GM12892 (cell line): ENCODE data around the gene VWA8.
"Not testable (repeated sequence)": the region's sequence is repeated elsewhere in the genome, so short reads cannot be mapped to it uniquely, and the experiment has no call there.

Experiments
- DNase-seq: peaks from one replicate; pipeline ENCODE4 v3.0.0; 2011; ENCODE audit not compliant: insufficient read length
- FAIRE-seq: peaks from 2 replicates; lab custom pipeline; 2011; peaks lifted over from hg19 to GRCh38; lab: Jason Lieb, UNC
- POLR2A ChIP-seq: IDR thresholded peaks from 2 replicates; pipeline ENCODE4 v1.6.1; 2011; ENCODE audit warnings: low read depth, low read length, control low read depth
- POLR2AphosphoS5 ChIP-seq: IDR thresholded peaks from 2 replicates; pipeline ENCODE4 v1.6.1; 2011; ENCODE audit warnings: low read depth, low read length, control low read depth
- TAF1 ChIP-seq: IDR thresholded peaks from 2 replicates; pipeline ENCODE4 v1.6.1; 2011; ENCODE audit warnings: low read depth, mild to moderate bottlenecking, control low read depth, low read length, borderline replicate concordance

The VWA8 gene

DNA sequence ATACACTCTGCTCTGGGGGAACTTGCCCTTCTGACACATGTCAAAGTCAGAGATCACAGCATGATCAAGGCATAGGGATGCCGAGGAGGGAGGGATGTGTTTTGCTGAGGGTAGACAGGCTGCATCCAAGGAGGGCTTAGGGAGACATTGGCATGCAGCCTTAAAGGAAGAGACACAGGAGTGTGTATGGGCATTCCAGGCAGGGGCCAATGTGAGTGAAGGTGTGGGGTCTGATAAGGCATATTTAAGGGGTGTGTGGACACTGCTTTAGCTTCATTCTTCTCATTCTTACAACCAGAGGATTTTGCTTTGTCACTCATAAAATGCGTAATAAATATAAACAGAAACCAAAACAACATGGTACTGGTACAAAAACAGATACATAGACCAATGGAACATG lies 310.2 kb downstream of the VWA8 start:
- TF ChIP-seq POLR2A: no peak
- no peak for TF ChIP-seq TAF1
- TF ChIP-seq POLR2AphosphoS5: no peak
- DNase-seq: no peak
- FAIRE-seq: peak; percentile 24

DNA sequence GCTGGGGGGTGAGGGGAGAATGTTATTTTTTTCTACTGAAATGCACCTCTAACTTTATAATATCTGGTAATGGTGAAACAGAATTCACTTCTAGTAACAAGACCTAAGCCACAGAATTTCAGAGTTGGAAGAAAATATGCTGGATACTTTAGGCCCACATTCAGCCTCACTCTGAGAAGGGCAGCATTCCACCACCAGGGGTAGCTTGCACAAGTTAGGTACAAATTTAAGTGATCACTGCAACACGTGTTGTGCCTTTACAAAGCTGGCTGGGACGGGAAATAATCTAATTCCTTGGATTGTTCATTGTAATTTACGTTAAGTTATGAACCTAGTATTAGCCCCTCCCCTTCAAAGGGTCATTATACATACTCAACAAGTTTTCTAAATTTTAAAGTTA lies 311.2 kb downstream of the VWA8 start:
- FAIRE-seq (no peak), DNase-seq (no peak)
- no peak for TF ChIP-seq POLR2A
- TF ChIP-seq TAF1: no peak
- TF ChIP-seq POLR2AphosphoS5: no peak

DNA sequence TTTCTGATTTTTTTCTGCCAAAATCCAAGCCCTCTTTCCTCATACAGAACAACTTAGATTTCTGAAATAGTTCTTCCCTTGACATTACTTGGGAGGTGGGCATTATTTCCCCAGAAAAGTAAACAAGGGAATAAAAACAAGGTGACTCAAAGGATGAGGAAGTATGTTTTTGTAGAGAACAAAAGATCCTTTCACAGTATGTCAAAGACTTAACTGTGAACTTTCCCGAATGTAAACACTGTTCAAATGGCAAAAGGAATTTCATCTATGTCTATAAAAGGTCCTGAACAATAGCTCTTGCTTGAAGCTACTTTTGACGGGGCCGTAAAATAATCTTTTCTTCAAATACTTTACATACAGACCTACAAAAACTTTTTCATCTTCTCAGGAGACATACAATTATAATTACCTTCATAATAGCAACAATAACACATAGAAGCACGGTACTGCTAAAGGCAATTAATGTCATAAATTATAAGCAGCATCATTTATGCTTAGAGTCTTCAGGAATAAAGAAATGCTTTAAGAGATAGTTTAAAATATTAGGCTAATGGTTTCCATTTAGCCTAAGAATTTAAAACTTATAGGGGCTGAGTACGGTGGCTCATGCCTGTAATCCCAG lies 312.5 kb downstream of the VWA8 start:
- FAIRE-seq: no peak
- DNase-seq: no peak
- no peak for TF ChIP-seq POLR2AphosphoS5
- TF ChIP-seq POLR2A: no peak
- no peak for TF ChIP-seq TAF1

DNA sequence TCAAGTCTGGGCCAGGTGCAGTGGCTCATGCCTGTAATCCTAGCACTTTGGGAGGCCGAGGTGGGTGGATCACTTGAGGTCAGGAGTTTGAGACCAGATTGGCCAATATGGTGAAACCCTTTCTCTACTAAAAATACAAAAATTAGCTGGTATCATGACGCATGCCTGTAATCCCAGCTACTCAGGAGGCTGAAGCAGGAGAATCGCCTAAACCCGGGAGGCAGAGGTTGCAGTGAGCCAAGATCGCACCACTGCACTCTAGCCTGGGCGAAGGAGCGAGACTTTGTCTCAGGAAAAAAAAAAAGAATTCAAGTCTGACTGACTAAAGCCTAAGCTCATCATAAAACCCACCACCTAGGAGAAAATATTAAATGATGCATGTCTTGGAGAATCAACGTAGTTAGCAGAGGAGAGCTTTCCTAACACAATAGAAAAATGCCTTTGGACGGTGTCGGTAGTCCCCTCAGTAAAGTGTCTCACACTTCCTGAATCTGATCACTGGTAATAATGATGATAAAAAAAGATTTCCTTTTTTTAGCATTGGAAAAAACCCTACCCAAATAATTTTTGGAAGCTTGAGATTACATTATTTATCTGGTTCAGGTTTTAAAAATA lies 313.1 kb downstream of the VWA8 start:
- DNase-seq, FAIRE-seq: not testable (repeated sequence)

DNA sequence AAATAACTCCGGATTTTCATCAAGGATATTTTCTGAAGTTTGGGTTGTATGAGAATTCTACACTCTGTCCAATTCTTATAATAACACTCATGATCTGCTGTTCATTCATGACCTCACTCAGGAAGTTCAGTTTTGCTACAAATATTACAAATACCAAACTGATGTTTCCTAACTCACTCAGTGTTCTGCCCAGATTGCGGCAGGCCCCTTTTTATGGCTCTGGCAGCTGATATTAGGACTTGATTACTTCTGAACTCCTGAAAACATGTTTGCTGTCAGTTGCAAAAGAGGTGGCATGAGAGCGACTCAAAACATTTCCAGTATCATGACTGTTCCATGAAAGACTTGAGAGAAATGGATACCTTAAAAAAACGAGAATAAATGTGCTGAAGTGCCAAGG lies 315.6 kb downstream of the VWA8 start:
- DNase-seq (no peak), FAIRE-seq (no peak)
- no peak for TF ChIP-seq POLR2A
- TF ChIP-seq TAF1: no peak
- TF ChIP-seq POLR2AphosphoS5: no peak

DNA sequence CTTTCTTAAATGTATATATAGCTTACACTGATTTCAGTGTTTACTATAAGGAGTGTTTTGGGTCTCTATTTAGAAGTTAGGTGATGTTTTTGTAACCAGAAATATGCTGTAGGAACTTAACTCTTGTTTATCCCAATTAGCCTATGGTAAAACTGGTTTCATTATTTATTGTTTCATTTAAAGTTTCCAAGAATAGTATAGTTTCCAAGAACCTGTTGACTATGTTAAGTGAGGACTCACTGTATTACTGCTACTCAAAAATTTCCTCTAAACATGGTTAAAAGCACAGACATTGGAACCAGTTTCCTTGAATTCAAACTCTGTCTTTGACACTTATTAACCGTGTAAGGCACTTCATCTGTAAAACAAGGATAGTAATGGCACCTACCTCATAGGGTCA lies 316.2 kb downstream of the VWA8 start:
- FAIRE-seq (no peak), DNase-seq (no peak)
- no peak for TF ChIP-seq POLR2A

DNA sequence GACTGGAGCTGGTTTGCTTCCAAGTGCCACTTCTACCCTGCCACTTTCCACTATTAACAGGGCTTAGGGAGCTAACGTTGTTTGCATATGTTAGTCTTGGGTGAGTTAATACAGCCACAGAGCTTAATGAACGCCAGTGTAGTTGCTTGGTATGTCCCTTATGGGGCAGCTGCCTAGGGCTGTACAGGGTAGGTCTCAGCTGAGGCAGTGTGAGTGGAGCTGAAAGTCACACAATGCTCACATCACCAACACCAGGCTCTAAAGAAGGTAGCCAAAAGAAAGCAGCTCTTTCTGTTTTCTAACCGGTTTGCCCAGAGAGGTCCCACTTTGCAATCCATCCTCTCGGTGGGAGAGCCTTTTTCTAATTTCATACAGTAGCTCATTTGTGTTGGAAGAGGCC lies 317.4 kb downstream of the VWA8 start:
- FAIRE-seq (no peak), DNase-seq (no peak)
- TF ChIP-seq POLR2AphosphoS5: no peak
- TF ChIP-seq TAF1: no peak
- no peak for TF ChIP-seq POLR2A

DNA sequence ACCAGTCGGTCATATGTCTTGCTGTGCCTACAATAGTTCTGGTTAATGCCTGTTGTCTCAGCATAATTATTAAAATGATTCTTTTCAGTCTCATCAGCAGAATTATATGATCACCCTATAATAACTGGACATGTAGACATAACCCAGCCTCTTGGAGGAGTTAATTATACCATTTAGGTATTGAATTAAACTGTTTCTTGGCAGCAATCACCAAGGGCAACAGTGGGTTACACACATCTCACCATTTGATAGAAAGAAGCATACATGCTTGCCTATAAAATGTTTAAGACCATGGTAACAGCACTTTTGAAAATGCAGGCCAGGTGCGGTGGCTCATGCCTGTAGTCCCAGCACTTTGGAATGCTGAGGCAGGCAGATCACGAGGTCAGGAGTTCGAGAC lies 318.9 kb downstream of the VWA8 start:
- DNase-seq (no peak), FAIRE-seq (no peak)

DNA sequence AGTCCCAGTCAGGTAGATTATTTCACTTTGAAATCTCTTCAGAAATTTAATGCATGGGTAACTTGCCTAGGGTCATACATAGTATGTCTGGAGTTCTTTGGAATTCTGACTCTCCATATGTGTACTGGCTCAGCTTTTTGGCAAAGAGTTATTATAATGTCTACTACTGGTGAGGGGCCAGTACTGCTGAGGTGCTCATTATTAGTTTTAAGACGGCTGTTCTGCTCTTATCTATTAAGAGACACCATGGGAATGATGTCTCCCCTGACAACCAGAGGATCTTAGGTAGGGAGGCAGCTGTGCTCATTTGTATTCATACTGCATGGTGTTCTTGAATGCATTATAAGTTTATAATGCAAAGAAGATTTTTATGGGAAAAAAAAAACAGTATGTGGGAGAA lies 319.5 kb downstream of the VWA8 start:
- no peak for TF ChIP-seq POLR2A
- no peak for TF ChIP-seq TAF1
- no peak for TF ChIP-seq POLR2AphosphoS5
- DNase-seq: no peak
- no peak for FAIRE-seq

More for the DNA sequence above, 318.9 kb downstream of the VWA8 start:
- TF ChIP-seq POLR2A (no peak), TAF1 (no peak), POLR2AphosphoS5 (no peak)

DNA sequence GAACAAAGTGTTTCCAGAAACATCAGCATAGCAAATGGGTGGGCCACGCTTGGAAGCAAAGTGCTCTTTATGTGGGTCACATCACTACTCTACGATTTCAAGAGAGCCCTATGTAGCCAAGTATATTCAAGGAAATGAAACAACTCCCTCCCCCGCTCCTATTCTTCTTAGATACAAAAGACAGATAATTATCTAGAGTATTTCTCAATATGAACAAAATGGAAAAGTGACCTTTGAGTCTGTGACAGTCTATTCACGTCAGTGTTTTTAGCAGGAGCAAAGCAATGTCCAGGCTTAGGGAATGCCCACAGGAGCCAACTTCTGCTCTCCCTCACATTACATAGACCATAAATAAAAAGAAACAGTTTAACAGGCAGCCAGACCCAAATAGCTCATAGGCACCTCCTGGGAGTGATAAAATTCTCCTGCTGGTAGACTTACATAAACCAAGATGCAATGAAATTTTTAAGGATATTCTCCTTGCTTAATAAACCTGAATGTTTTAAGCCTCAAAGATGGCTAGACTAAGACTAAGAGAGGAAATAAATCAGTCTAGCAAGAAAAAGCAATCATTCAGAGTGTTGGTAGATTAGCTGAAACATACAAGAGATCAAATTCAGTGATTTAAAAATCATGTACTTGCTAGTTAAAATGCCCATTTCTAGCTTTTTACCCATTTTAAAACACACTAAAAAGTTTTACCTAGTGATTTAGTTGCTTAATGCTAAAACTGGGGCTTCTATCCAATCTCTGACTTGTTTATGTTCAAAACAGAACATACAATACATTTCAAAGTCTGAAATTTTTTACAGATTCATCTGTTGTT lies 320.7 kb downstream of the VWA8 start:
- DNase-seq: no peak
- TF ChIP-seq POLR2A (no peak), POLR2AphosphoS5 (no peak), TAF1 (no peak)
- FAIRE-seq: no peak

DNA sequence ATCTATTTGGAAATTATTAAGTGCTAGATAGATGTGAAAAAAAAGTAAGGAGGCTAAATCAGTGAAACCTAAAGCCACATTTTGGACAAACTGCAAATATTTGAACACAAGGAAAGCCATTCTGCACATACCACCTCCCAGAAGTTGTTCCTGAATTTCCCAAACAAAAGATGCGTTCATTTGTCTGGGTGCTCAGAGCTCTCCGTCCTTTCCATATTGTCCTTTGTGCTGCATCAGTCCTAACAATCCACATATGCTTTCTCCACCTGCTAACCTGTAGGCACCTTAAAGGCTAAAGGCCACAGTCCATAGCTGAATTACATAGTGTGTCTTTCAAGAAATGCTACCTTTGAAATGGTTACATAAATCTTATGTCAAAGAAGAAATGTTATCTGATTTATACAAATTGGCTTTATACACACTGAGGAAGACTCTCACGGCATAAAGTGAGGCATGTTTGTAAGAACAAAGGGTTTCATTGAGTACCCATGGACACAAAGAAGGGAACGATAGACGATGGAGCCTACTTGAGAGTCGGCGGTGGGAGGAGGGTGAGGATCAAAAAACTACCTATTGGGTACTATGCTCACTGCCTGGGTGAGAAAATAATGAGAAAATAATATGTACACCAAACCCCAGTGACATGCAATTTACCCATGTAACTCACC lies 321.5 kb downstream of the VWA8 start:
- no peak for FAIRE-seq
- TF ChIP-seq POLR2AphosphoS5 (no peak), TAF1 (no peak), POLR2A (no peak)
- no peak for DNase-seq

DNA sequence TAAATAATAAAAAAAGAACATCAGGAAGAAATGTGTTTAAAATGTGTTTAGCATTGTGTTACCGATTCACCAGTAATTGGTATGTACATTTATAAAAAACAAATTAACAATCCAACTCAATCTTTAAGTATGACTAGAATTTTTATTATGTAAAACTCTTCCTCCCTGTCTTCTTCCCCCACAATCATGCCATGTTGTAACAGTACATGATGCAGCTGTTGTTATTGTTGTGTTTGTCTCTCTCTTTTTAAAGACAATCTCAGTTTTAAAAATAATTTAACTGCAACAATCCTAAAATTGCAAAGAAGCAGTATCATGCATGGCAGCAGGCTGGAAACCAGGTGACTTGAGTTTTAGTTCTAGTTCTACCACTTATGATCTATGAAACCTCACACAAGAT lies 323.3 kb downstream of the VWA8 start:
- FAIRE-seq: no peak

DNA sequence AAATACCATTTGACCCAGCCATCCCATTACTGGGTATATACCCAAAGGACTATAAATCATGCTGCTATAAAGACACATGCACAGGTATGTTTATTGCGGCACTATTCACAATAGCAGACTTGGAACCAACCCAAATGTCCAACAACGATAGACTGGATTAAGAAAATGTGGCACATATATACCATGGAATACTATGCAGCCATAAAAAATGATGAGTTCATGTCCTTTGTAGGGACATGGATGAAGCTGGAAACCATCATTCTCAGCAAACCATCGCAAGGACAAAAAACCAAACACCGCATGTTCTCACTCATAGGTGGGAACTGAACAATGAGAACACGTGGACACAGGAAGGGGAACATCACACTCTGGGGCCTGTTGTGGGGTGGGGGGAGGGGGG lies 323.9 kb downstream of the VWA8 start:
- not testable (repeated sequence) for DNase-seq, FAIRE-seq

More for the DNA sequence above, 323.3 kb downstream of the VWA8 start:
- no peak for DNase-seq
- TF ChIP-seq POLR2AphosphoS5 (no peak), POLR2A (no peak)

DNA sequence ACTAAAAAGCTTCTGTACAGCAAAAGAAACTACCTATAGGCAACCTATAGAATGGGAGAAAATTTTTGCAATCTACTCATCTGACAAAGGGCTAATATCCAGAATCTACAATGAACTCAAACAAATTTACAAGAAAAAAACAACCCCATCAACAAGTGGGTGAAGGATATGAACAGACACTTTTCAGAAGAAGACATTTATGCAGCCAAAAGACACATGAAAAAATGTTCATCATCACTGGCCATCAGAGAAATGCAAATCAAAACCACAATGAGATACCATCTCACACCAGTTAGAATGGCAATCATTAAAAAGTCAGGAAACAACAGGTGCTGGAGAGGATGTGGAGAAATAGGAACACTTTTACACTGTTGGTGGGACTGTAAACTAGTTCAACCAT lies 324.3 kb downstream of the VWA8 start:
- DNase-seq, FAIRE-seq: not testable (repeated sequence)
